ENCODE data around the gene CHD1L. TPM values are rescaled to one million over a fixed set of nuclear protein-coding genes. Genes with fewer than 3 reads are reported as not detected.
"Not testable (repeated sequence)": the region's sequence is repeated elsewhere in the genome, so short reads cannot be mapped to it uniquely, and the experiment has no call there.

Gene CHD1L
- total RNA-seq: 22.6 TPM

- Histone ChIP-seq H3K27me3 (ENCODE audit: insufficient read depth, low read length) (no peaks in the 10 kb centered on the region), H3K9me3 (ENCODE audit: low read depth, low read length) (no peaks in the 10 kb centered on the region), H3K4me3 (ENCODE audit: low read length) (peak within 1 kb of the TSS; percentile 88), H3K4me1 (ENCODE audit: insufficient read depth, low read length) (peaks cover 37% of the 10 kb centered on the region)
Observed at GRCh38 chr1:147242449-147243227, at the start of gene CHD1L. TSS of gene CHD1L (plus strand) at chr1:147242684. CDS start at chr1:147242704, 20 bp downstream.

DNA sequence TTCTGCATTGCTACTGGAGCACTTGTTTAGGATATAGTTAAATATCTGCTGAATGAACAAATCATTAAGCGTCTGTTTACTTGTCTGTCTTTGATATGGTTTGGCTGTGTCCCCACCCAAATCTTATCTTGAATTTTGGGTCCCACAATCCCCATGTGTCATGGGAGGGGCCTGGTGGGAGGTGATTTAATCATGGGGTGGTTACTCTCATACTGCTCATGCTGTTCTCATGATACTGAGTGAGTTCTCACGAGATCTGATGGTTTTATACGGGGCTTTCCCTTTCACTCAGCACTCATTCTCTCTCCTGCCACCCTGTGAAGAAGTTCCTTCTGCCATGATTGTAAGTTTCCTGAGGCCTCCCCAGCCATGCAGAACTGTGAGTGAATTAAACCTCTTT lies 45.2 kb upstream of the CHD1L start:
- H3K27me3 ChIP-seq (ENCODE audit: insufficient read depth, low read length); H3K9me3 ChIP-seq (ENCODE audit: low read depth, low read length); H3K4me3 ChIP-seq (ENCODE audit: low read length); H3K4me1 ChIP-seq (ENCODE audit: insufficient read depth, low read length): not testable (repeated sequence)

- Histone ChIP-seq H3K27me3 (ENCODE audit: insufficient read depth, low read length) (no peaks in the 10 kb centered on the region), H3K4me1 (ENCODE audit: insufficient read depth, low read length) (peaks cover 15% of the 10 kb centered on the region)
Observed at GRCh38 chr1:147201276-147201675, 41.2 kb upstream of the CHD1L start.

DNA sequence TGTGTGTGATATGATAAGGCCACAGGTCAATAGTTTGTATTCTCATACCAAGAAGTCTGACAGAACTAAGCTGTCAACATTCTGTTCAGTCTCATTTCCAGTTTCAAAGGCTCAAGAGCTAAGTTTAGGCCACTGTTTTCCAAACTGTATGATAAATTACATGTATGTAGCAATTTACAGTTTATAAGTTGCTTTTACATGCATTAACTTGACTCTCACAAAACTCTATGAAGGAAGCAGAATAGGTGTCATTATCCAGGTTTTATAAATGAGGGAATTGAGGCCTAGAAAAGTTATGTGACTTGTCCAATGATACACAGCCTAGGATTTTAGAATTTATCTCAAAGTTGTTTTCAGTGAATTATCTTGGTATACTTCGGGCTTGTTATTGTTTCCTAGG lies 40.7 kb upstream of the CHD1L start:
- Histone ChIP-seq H3K9me3 (ENCODE audit: low read depth, low read length) (no peaks in the 10 kb centered on the region), H3K27me3 (ENCODE audit: insufficient read depth, low read length) (no peaks in the 10 kb centered on the region), H3K4me1 (ENCODE audit: insufficient read depth, low read length) (peaks cover 15% of the 10 kb centered on the region), H3K4me3 (ENCODE audit: low read length) (no peak overlapping the region)

More at GRCh38 chr1:147201276-147201675, 41.2 kb upstream of the CHD1L start:
- H3K4me3 ChIP-seq (ENCODE audit: low read length): no peak overlapping the region
- no peaks in the 10 kb centered on the region for H3K9me3 ChIP-seq (ENCODE audit: low read depth, low read length)

DNA sequence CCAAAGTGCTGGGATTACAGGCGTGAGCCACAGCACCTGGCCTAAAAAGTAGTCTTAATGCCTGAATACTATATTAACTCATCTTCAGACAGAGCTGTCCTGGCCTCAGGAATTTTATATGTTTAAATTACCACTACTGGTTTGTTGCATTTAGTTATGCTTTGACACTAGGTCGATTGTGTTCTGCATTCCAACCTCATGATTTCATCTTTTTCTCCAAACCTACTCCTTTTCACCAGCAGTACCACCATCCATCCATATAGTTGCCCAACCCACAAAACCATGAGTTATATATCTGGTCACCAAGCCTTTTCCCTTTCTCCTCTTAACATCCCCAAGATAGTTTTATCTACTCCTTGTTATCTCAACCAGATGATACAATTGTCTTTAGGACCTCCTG lies 39.9 kb upstream of the CHD1L start:
- Histone ChIP-seq H3K4me3 (ENCODE audit: low read length) (no peak overlapping the region), H3K27me3 (ENCODE audit: insufficient read depth, low read length) (no peaks in the 10 kb centered on the region), H3K4me1 (ENCODE audit: insufficient read depth, low read length) (peaks cover 15% of the 10 kb centered on the region), H3K9me3 (ENCODE audit: low read depth, low read length) (no peaks in the 10 kb centered on the region)

DNA sequence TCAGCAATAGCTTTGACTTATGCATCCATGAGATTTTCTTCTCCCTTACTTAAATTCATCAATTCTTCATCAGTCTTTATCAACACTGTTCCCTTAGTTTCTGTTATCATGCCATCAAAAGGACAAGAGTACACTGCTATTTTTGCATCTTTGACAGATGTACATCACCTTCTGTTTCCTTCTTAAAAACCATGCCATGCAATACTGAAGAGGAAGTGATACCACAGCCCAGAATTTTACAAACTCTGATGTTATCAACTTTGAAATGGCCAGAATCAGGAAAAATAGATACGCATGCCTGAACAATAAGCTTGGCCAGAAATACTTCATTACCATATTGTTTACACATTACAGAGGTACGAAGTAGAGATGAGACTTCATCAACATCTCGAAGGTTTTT lies 38.4 kb upstream of the CHD1L start:
- H3K4me1 ChIP-seq (ENCODE audit: insufficient read depth, low read length): peaks cover 15% of the 10 kb centered on the region
- no peaks in the 10 kb centered on the region for H3K9me3 ChIP-seq (ENCODE audit: low read depth, low read length)
- H3K4me3 ChIP-seq (ENCODE audit: low read length): no peak overlapping the region
- H3K27me3 ChIP-seq (ENCODE audit: insufficient read depth, low read length): no peaks in the 10 kb centered on the region

DNA sequence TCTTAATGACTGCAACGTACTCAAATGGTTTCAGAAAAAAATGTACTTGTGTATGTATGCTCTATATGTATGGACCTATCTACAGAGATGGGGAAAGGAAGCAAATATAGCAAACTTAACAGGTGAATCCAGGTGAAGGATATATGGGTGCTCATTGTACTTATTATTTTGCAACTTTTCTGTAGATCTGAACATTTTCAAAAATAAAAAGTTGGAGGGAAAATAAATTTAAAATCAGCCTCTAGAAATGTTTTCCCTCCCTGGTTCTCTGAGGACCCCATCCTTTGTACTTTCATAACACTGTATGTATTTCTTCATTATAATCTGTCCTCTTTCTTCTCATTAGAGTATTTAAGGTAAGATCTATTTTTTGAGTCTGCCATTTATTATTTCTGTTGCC lies 35.3 kb upstream of the CHD1L start:
- H3K27me3 ChIP-seq (ENCODE audit: insufficient read depth, low read length): no peaks in the 10 kb centered on the region
- H3K4me1 ChIP-seq (ENCODE audit: insufficient read depth, low read length): peaks cover 15% of the 10 kb centered on the region
- H3K4me3 ChIP-seq (ENCODE audit: low read length): no peak overlapping the region

GRCh38 chr1:147208619-147209018 lies 33.9 kb upstream of the CHD1L start:
- Histone ChIP-seq H3K27me3 (ENCODE audit: insufficient read depth, low read length) (no peaks in the 10 kb centered on the region), H3K4me1 (ENCODE audit: insufficient read depth, low read length) (peaks cover 14% of the 10 kb centered on the region), H3K4me3 (ENCODE audit: low read length) (no peak overlapping the region), H3K9me3 (ENCODE audit: low read depth, low read length) (no peaks in the 10 kb centered on the region)

More for the DNA sequence above, 35.3 kb upstream of the CHD1L start:
- no peaks in the 10 kb centered on the region for H3K9me3 ChIP-seq (ENCODE audit: low read depth, low read length)

- no peaks in the 10 kb centered on the region for H3K4me1 ChIP-seq (ENCODE audit: insufficient read depth, low read length)
- H3K9me3 ChIP-seq (ENCODE audit: low read depth, low read length): no peaks in the 10 kb centered on the region
- H3K4me3 ChIP-seq (ENCODE audit: low read length): no peak overlapping the region
- H3K27me3 ChIP-seq (ENCODE audit: insufficient read depth, low read length): no peaks in the 10 kb centered on the region
Observed at GRCh38 chr1:147209825-147210821, 32.4 kb upstream of the CHD1L start.

DNA sequence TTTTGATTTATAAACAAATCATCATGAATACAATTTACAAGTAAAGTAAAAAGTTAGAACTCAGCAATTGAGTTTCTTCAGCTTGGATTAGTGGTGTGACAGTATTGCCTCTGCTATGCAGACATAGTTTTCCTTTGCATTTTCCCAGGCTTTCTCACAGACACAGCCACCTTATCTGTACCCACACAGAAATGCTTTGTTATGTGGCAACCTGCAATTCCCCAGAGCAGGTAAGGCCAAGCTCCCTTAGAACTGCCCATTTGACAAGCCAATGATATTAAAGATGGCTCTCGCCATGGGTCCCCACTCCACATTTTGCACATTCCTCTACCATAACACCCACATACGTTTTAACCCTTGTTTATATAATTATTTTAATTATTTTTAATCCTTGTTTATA lies 31.5 kb upstream of the CHD1L start:
- Histone ChIP-seq H3K27me3 (ENCODE audit: insufficient read depth, low read length) (no peaks in the 10 kb centered on the region), H3K4me3 (ENCODE audit: low read length) (no peak overlapping the region), H3K9me3 (ENCODE audit: low read depth, low read length) (no peaks in the 10 kb centered on the region), H3K4me1 (ENCODE audit: insufficient read depth, low read length) (no peaks in the 10 kb centered on the region)

DNA sequence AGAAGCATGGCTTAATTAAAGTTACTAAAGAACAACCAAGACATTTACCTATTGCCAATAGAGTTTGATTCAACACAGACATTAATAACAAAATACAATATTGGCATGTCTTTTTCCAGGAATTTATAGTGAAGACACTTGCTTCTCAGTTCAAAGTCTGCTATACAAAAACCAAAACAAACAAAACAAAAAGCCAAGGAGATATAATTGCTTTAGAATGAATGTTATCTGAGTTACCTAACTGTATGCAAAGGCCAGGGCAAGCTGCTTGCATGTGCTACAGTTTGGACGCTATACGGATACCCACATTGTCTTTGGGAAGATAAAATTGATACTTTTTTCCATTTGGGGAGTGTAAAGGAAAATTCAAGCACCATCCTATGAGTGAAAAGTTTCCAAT lies 30.9 kb upstream of the CHD1L start:
- no peaks in the 10 kb centered on the region for H3K4me1 ChIP-seq (ENCODE audit: insufficient read depth, low read length)

DNA sequence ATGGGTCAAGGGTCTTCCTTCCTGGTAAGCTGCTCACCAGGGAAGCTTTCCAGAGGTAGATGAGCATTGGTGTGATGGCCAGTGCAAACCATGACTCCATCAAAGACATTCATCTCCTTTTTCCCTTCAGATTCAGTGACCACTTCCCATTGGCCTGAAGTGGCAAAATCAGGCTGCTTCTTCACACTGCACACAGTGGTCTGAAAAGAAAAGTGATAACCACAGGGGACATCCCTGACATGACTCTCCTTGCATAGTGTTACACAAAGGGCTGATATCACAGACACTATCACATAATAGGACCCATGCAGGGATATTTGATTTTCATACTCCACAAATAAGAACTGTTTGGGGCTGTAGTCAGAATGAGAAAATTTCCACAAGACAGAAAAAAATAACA lies 29.2 kb upstream of the CHD1L start:
- no peak overlapping the region for H3K4me3 ChIP-seq (ENCODE audit: low read length)
- H3K4me1 ChIP-seq (ENCODE audit: insufficient read depth, low read length): peaks cover 2% of the 10 kb centered on the region
- no peaks in the 10 kb centered on the region for H3K9me3 ChIP-seq (ENCODE audit: low read depth, low read length)
- no peaks in the 10 kb centered on the region for H3K27me3 ChIP-seq (ENCODE audit: insufficient read depth, low read length)

More for the DNA sequence above, 30.9 kb upstream of the CHD1L start:
- no peaks in the 10 kb centered on the region for H3K9me3 ChIP-seq (ENCODE audit: low read depth, low read length)
- no peaks in the 10 kb centered on the region for H3K27me3 ChIP-seq (ENCODE audit: insufficient read depth, low read length)
- H3K4me3 ChIP-seq (ENCODE audit: low read length): no peak overlapping the region

DNA sequence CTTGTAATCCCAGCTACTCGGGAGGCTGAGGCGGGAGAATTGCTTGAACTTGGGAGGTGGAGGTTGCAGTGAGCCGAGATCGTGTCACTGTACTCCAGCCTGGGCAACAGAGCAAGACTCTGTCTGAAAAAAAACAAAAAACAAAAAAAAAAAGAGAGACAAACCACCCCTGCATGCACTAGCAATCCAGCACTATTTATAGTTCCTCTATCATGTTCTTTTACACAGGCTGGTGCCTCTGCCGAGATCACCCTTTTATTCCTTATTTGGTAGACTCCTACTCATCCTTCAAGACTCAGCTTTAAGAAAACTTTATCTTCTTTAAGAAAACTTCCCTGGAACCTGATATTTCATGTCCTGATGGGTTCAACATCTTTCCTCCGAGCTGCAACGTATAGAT lies 28.2 kb upstream of the CHD1L start:
- Histone ChIP-seq H3K27me3 (ENCODE audit: insufficient read depth, low read length) (no peaks in the 10 kb centered on the region), H3K4me3 (ENCODE audit: low read length) (no peak overlapping the region), H3K9me3 (ENCODE audit: low read depth, low read length) (no peaks in the 10 kb centered on the region), H3K4me1 (ENCODE audit: insufficient read depth, low read length) (peaks cover 8% of the 10 kb centered on the region)

GRCh38 chr1:147214842-147215539 lies 27.5 kb upstream of the CHD1L start:
- H3K27me3 ChIP-seq (ENCODE audit: insufficient read depth, low read length): no peaks in the 10 kb centered on the region
- H3K4me3 ChIP-seq (ENCODE audit: low read length): no peak overlapping the region

GRCh38 chr1:147215540-147215916 lies 27.0 kb upstream of the CHD1L start:
- Histone ChIP-seq H3K27me3 (ENCODE audit: insufficient read depth, low read length) (no peaks in the 10 kb centered on the region), H3K4me3 (ENCODE audit: low read length) (no peak overlapping the region), H3K4me1 (ENCODE audit: insufficient read depth, low read length) (peaks cover 8% of the 10 kb centered on the region), H3K9me3 (ENCODE audit: low read depth, low read length) (no peaks in the 10 kb centered on the region)

More at GRCh38 chr1:147214842-147215539, 27.5 kb upstream of the CHD1L start:
- Histone ChIP-seq H3K9me3 (ENCODE audit: low read depth, low read length) (no peaks in the 10 kb centered on the region), H3K4me1 (ENCODE audit: insufficient read depth, low read length) (peaks cover 8% of the 10 kb centered on the region)

Measured in mononuclear cell (primary cell).